PC-9 (cell line): ENCODE measurements around the gene TTLL13. TPM values are rescaled to one million over a fixed set of nuclear protein-coding genes. Genes with fewer than 3 reads are reported as not detected.

ENCODE experiments used
- BruUV-seq: library from RNA; stranded (reverse); fragments of 400-500 nt; replicated peaks from 2 replicates; lab custom pipeline; 2021; lab: Mats Ljungman, UMichigan
- CTCF ChIA-PET: fragments of 300-600 bp; sonication (Branson Sonifier 250); formaldehyde crosslinking; loops from one replicate; lab custom pipeline; 2022; ENCODE audit warnings: antibody characterized with exemption; lab: Charles Lee
- POLR2A ChIA-PET: fragments of 300-600 bp; sonication (Branson Sonifier 250); formaldehyde crosslinking; loops from one replicate; lab custom pipeline; 2022; ENCODE audit warnings: antibody characterized with exemption; ENCODE audit not compliant: unreplicated experiment; lab: Charles Lee
- DNase-seq, 2 experiments: peaks; one replicate each; pipeline versions ENCODE4 v3.0.0 to v3.0.0-alpha.2; 2015 to 2022; ENCODE audit warnings: mixed read lengths in 1 of 2
- H2AFZ ChIP-seq: fragments of 200-600 bp; sonication (generic); 2 replicates; pipeline ENCODE4 v1.8.1; 2017; ENCODE audit warnings: antibody characterized with exemption
- H3F3A ChIP-seq: fragments of 200-600 bp; sonication (generic); 2 replicates; pipeline ENCODE4 v1.8.1; 2017; ENCODE audit warnings: antibody characterized with exemption, mild to moderate bottlenecking, low read depth; ENCODE audit not compliant: insufficient read depth
- H3K27ac ChIP-seq: fragments of 200-600 bp; sonication (generic); 2 replicates; pipeline ENCODE4 v1.6.1; 2016; ENCODE audit warnings: mixed run types
- H3K27me3 ChIP-seq: fragments of 200-600 bp; sonication (generic); 2 replicates; pipeline ENCODE4 v1.6.1; 2016; ENCODE audit warnings: low read depth, mixed run types; ENCODE audit not compliant: insufficient read depth
- H3K36me3 ChIP-seq: fragments of 200-600 bp; sonication (generic); 2 replicates; pipeline ENCODE4 v1.6.1; 2016; ENCODE audit warnings: low read depth, mixed run types
- H3K4me1 ChIP-seq: fragments of 200-600 bp; sonication (generic); replicated peaks from 2 replicates; pipeline ENCODE4 v1.6.1; 2016; ENCODE audit warnings: mixed run types; ENCODE audit not compliant: insufficient read depth
- H3K4me2 ChIP-seq: fragments of 200-600 bp; sonication (generic); 2 replicates; pipeline ENCODE4 v1.6.1; 2017; ENCODE audit warnings: mixed run types
- H3K4me3 ChIP-seq: fragments of 200-600 bp; sonication (generic); 2 replicates; pipeline ENCODE4 v1.6.1; 2016; ENCODE audit warnings: mixed run types
- H3K79me2 ChIP-seq: fragments of 200-600 bp; sonication (generic); 2 replicates; pipeline ENCODE4 v1.6.1; 2017; ENCODE audit warnings: low read depth, mixed run types
- H3K9me2 ChIP-seq: fragments of 200-600 bp; sonication (generic); 2 replicates; pipeline ENCODE4 v1.8.1; 2017; ENCODE audit warnings: mild to moderate bottlenecking; ENCODE audit not compliant: insufficient read depth
- H3K9me3 ChIP-seq: fragments of 200-600 bp; sonication (generic); 2 replicates; pipeline ENCODE4 v1.8.1; 2016; ENCODE audit warnings: low read depth; ENCODE audit not compliant: insufficient read depth
- H4K20me1 ChIP-seq: fragments of 200-600 bp; sonication (generic); 2 replicates; pipeline ENCODE4 v1.8.1; 2017; ENCODE audit not compliant: insufficient read depth
- EZH2 ChIP-seq: fragments of 200-600 bp; sonication (generic); IDR thresholded peaks from 2 replicates; pipeline ENCODE4 v1.8.0; 2017; ENCODE audit warnings: antibody characterized with exemption, low read depth
- intact Hi-C: fragments of 100-400 bp; cut with micrococcal nuclease; formaldehyde crosslinking; loops from one replicate; pipeline ENCODE4 v1.10.0; 2022; ENCODE audit not compliant: unreplicated experiment
- total RNA-seq: library from RNA; stranded (reverse); gene quantifications from 2 replicates; pipeline ENCODE4 v1.2.3, GENCODE V29; 2021
- TF ChIP-seq, protein P1 (sequence below): fragments of 200-600 bp; sonication (generic); conservative IDR thresholded peaks from 2 replicates; pipeline ENCODE4 v1.6.1; 2017; ENCODE audit warnings: mixed run types, antibody characterized with exemption, mild to moderate bottlenecking, moderate library complexity

The TTLL13 gene
- total RNA-seq, 1 experiment from 2014 or later, result 0.96 TPM

- Histone ChIP-seq H3K36me3 (peaks cover 21% of the 10 kb centered on the region), H3K4me1 (peaks cover 57% of the 10 kb centered on the region), H3F3A (peaks cover 78% of the 10 kb centered on the region), H3K27ac (peak within 1 kb of the TSS; percentile 74), H3K4me3 (peak within 1 kb of the TSS; percentile 86), H3K27me3 (no peaks in the 10 kb centered on the region), H2AFZ (peak within 1 kb of the TSS; percentile 92), H3K4me2 (peak within 1 kb of the TSS; percentile 94), H4K20me1 (0 out of 2 replicates have a peak, but pooled peaks cover 14% of the 10 kb centered on the region), H3K9me3 (no peaks in the 10 kb centered on the region), H3K9me2 (no peaks in the 10 kb centered on the region), H3K79me2 (peaks cover 49% of the 10 kb centered on the region)
- ChIA-PET POLR2A (interaction anchor here (0.5 to 1.0 kb wide), 7 partner anchors 16 to 877 kb away, joined by 3 to 11 read pairs (median 6); partner anchors contain the start of gene TTLL13), CTCF (interaction anchor here (0.6 to 0.8 kb wide), 2 partner anchors 22 to 58 kb away, joined by 3 read pairs; no protein-coding TSS in a partner anchor)
- intact Hi-C loops, result loop anchor here (1.0 to 5.0 kb wide), 5 partner anchors 32 to 341 kb away; partner anchors contain the start of genes AP3S2 and NGRN
- TSS peak; percentile 41 for BruUV-seq
- DNase-seq, result peak; percentile 87 to 98
- no peak for TF ChIP-seq EZH2
- TF ChIP-seq, protein P1, sequence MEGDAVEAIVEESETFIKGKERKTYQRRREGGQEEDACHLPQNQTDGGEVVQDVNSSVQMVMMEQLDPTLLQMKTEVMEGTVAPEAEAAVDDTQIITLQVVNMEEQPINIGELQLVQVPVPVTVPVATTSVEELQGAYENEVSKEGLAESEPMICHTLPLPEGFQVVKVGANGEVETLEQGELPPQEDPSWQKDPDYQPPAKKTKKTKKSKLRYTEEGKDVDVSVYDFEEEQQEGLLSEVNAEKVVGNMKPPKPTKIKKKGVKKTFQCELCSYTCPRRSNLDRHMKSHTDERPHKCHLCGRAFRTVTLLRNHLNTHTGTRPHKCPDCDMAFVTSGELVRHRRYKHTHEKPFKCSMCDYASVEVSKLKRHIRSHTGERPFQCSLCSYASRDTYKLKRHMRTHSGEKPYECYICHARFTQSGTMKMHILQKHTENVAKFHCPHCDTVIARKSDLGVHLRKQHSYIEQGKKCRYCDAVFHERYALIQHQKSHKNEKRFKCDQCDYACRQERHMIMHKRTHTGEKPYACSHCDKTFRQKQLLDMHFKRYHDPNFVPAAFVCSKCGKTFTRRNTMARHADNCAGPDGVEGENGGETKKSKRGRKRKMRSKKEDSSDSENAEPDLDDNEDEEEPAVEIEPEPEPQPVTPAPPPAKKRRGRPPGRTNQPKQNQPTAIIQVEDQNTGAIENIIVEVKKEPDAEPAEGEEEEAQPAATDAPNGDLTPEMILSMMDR, result peak; percentile 7; the same call in 1 of the 2 replicates
These were observed 15.8 kb upstream of the TTLL13 start, which contains the start of gene CIB1 for GRCh38 chr15:90233387-90234095. TSS of gene CIB1 (minus strand) at chr15:90233941. CDS start at chr15:90233885, 56 bp downstream.

GRCh38 chr15:90234096-90234988 is 15.0 kb upstream of the TTLL13 start, which contains the start of gene GDPGP1:
TSS of gene GDPGP1 (plus strand) at chr15:90234209. CDS start at chr15:90240909, 6,700 bp downstream.
- H3F3A ChIP-seq, result peaks cover 71% of the 10 kb centered on the region
- no peak for DNase-seq
- peak within 1 kb of the TSS; percentile 74 for H3K27ac ChIP-seq
- H4K20me1 ChIP-seq, result 0 out of 2 replicates have a peak, but pooled peaks cover 8% of the 10 kb centered on the region
- no peaks in the 10 kb centered on the region for H3K9me3 ChIP-seq
- TF ChIP-seq EZH2, result no peak
- TF ChIP-seq, protein P1, result no peak
- H2AFZ ChIP-seq, result peak within 1 kb of the TSS; percentile 92
- peak within 1 kb of the TSS; percentile 86 for H3K4me3 ChIP-seq
- intact Hi-C loops, result loop anchor here (1.0 to 5.0 kb wide), 2 partner anchors 245 to 342 kb away; partner anchors contain the start of gene AP3S2
- CTCF ChIA-PET, result interaction anchor here (0.6 kb wide), 1 partner anchor 21 kb away, joined by 3 read pairs; no protein-coding TSS in a partner anchor
- H3K79me2 ChIP-seq, result peaks cover 49% of the 10 kb centered on the region
- H3K4me1 ChIP-seq, result peaks cover 55% of the 10 kb centered on the region
- peaks cover 24% of the 10 kb centered on the region for H3K36me3 ChIP-seq
- POLR2A ChIA-PET, result interaction anchor here (0.5 to 1.0 kb wide), 6 partner anchors 15 to 877 kb away, joined by 3 to 11 read pairs (median 6); partner anchors contain the start of gene TTLL13
- TSS peak; percentile 49 for BruUV-seq
- H3K9me2 ChIP-seq, result no peaks in the 10 kb centered on the region
- peak within 1 kb of the TSS; percentile 94 for H3K4me2 ChIP-seq
- H3K27me3 ChIP-seq, result no peaks in the 10 kb centered on the region

DNA sequence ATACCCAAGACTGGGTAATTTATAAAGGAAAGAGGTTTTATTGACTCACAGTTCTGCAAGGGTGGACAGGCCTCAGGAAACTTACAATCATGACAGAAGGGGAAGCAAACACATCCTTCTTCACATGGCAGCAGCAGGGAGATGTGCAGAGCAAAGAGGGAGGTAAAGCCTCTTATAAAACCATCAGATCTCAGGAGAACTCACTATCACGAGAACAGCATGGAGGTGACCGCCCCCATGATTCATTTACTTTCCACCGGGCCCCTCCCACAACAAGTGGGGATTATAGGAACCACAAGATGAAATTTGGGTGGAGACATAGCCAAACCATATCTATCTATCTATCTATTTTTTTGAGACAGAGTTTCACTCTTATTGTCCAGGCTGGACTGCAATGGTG is 10.0 kb upstream of the TTLL13 start:
- Histone ChIP-seq H3K4me2 (no peak overlapping the region), H3K27me3 (no peaks in the 10 kb centered on the region), H2AFZ (no peak overlapping the region), H3K9me3 (no peaks in the 10 kb centered on the region), H3K9me2 (no peaks in the 10 kb centered on the region), H3F3A (peaks cover 36% of the 10 kb centered on the region; the same call in 1 of the 2 replicates), H3K4me1 (peaks cover 24% of the 10 kb centered on the region; the same call in 1 of the 2 replicates), H3K27ac (no peak overlapping the region), H3K36me3 (peaks cover 18% of the 10 kb centered on the region), H3K4me3 (no peak overlapping the region), H4K20me1 (no peaks in the 10 kb centered on the region), H3K79me2 (peaks cover 18% of the 10 kb centered on the region)
- intact Hi-C loops, result no loop called here
- ChIA-PET CTCF (no interaction called here), POLR2A (no interaction called here)
- no peak for TF ChIP-seq EZH2
- TF ChIP-seq, protein P1, result no peak
- BruUV-seq, result no TSS peak
- no peak for DNase-seq
